HepG2 (cell line): ENCODE data around the gene P2RY6. TPM values are rescaled to one million over a fixed set of nuclear protein-coding genes. Genes with fewer than 3 reads are reported as not detected.

Experiments used
- CREBL2 ChIP-seq: sonication (generic); formaldehyde crosslinking; IDR thresholded peaks from 2 replicates; pipeline ENCODE4 v1.8.1; 2023; ENCODE audit warnings: missing genetic modification reagents, mild to moderate bottlenecking, borderline replicate concordance
- E2F5 ChIP-seq: sonication (generic); formaldehyde crosslinking; conservative IDR thresholded peaks from 2 replicates; pipeline ENCODE4 v1.4.0; 2020; ENCODE audit warnings: missing genetic modification reagents
- HES4 ChIP-seq: sonication (generic); formaldehyde crosslinking; IDR thresholded peaks from 2 replicates; pipeline ENCODE4 v1.9.0; 2021; ENCODE audit warnings: mild to moderate bottlenecking, missing genetic modification reagents, borderline replicate concordance
- JARID2 ChIP-seq: sonication (generic); formaldehyde crosslinking; IDR thresholded peaks from 2 replicates; pipeline ENCODE4 v1.8.1; 2023; ENCODE audit warnings: missing genetic modification reagents, inconsistent platforms; ENCODE audit not compliant: insufficient replicate concordance
- MEIS1 ChIP-seq: sonication (generic); formaldehyde crosslinking; IDR thresholded peaks from 2 replicates; pipeline ENCODE4 v1.9.0; 2021; ENCODE audit warnings: mild to moderate bottlenecking, missing genetic modification reagents, moderate library complexity, borderline replicate concordance
- NBN ChIP-seq: fragments of 450-650 bp; conservative IDR thresholded peaks from 2 replicates; pipeline ENCODE4 v1.6.1; 2017
- PAWR ChIP-seq: sonication (generic); formaldehyde crosslinking; IDR thresholded peaks from 2 replicates; pipeline ENCODE4 v1.4.0; 2020; ENCODE audit warnings: missing genetic modification reagents, mild to moderate bottlenecking, borderline replicate concordance
- RNF219 ChIP-seq: sonication (generic); formaldehyde crosslinking; IDR thresholded peaks from 2 replicates; pipeline ENCODE4 v1.5.0; 2020; ENCODE audit warnings: mild to moderate bottlenecking, missing genetic modification reagents
- SMAD1 ChIP-seq: sonication (generic); formaldehyde crosslinking; IDR thresholded peaks from 2 replicates; pipeline ENCODE4 v1.4.0; 2020; ENCODE audit warnings: missing genetic modification reagents, low read depth, mild to moderate bottlenecking, borderline replicate concordance
- SNAI1 ChIP-seq: sonication (generic); formaldehyde crosslinking; IDR thresholded peaks from 2 replicates; pipeline ENCODE4 v1.5.0; 2020; ENCODE audit warnings: mild to moderate bottlenecking, missing genetic modification reagents, borderline replicate concordance
- ZNF235 ChIP-seq: sonication (generic); formaldehyde crosslinking; IDR thresholded peaks from 2 replicates; pipeline ENCODE4 v1.8.1; 2023; ENCODE audit warnings: mild to moderate bottlenecking, missing genetic modification reagents, borderline replicate concordance
- ZNF451 ChIP-seq: sonication (generic); formaldehyde crosslinking; IDR thresholded peaks from 2 replicates; pipeline ENCODE4 v1.5.0; 2020; ENCODE audit warnings: mild to moderate bottlenecking, missing genetic modification reagents
- polyA plus RNA-seq, 8 experiments: library from polyadenylated mRNA; depleted of rRNA in 3 of 8; stranded (reverse) in 7 of 8; unstranded in 1 of 8; fragments of >200 nt; fragmentation: Illumina TruSeq in 4 of 8; extraction: Trizol in 4 of 8; gene quantifications; 2 replicates each; pipeline versions ENCODE4 v1.2.1 to v1.2.3, GENCODE V29; 2011 to 2016; ENCODE audit warnings: low read depth in 4 of 8, missing spikeins in 1 of 8, mixed read lengths in 1 of 8; ENCODE audit not compliant: insufficient read depth in 1 of 8
- total RNA-seq, 5 experiments: library from RNA; depleted of rRNA; stranded (reverse); fragments of >200 nt; fragmentation: Illumina TruSeq; extraction: Trizol; gene quantifications; 2 replicates each; pipeline ENCODE4 v1.2.3, GENCODE V29; 2016; ENCODE audit warnings: low read depth in 1 of 5
- TF ChIP-seq, protein P1 (sequence below): sonication (generic); formaldehyde crosslinking; IDR thresholded peaks from 2 replicates; pipeline ENCODE4 v1.4.0; 2020; ENCODE audit warnings: missing genetic modification reagents, mild to moderate bottlenecking, borderline replicate concordance
- TF ChIP-seq, protein P2 (sequence below): sonication (generic); formaldehyde crosslinking; IDR thresholded peaks from 2 replicates; pipeline ENCODE4 v1.5.0; 2020; ENCODE audit warnings: missing genetic modification reagents
- TF ChIP-seq, protein P3 (sequence below): sonication (generic); formaldehyde crosslinking; IDR thresholded peaks from 2 replicates; pipeline ENCODE4 v1.4.0; 2020; ENCODE audit warnings: missing genetic modification reagents, borderline replicate concordance

Gene P2RY6
- total and polyA plus RNA-seq, 2 of the 13 experiments (the other 11 are each of a cell fraction or from before 2014, with no cell fraction given): 0.09 to 0.29 TPM

GRCh38 chr11:73314117-73314961, 42.2 kb downstream of the P2RY6 start (continued):
- TF ChIP-seq ZNF451 (CRISPR knock-in tag): no peak
- TF ChIP-seq JARID2: no peak
- TF ChIP-seq, protein P1, sequence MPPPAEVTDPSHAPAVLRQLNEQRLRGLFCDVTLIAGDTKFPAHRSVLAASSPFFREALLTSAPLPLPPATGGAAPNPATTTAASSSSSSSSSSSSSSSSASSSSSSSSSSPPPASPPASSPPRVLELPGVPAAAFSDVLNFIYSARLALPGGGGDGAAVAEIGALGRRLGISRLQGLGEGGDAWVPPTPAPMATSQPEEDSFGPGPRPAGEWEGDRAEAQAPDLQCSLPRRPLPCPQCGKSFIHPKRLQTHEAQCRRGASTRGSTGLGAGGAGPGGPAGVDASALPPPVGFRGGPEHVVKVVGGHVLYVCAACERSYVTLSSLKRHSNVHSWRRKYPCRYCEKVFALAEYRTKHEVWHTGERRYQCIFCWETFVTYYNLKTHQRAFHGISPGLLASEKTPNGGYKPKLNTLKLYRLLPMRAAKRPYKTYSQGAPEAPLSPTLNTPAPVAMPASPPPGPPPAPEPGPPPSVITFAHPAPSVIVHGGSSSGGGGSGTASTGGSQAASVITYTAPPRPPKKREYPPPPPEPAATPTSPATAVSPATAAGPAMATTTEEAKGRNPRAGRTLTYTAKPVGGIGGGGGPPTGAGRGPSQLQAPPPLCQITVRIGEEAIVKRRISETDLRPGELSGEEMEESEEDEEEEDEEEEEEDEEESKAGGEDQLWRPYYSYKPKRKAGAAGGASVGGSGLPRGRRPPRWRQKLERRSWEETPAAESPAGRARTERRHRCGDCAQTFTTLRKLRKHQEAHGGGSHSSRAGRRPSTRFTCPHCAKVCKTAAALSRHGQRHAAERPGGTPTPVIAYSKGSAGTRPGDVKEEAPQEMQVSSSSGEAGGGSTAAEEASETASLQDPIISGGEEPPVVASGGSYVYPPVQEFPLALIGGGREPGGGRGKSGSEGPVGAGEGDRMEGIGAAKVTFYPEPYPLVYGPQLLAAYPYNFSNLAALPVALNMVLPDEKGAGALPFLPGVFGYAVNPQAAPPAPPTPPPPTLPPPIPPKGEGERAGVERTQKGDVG (CRISPR knock-in tag): no peak; the same call in 1 of the 2 replicates
- no peak for TF ChIP-seq HES4 (CRISPR knock-in tag)
- TF ChIP-seq SMAD1 (CRISPR knock-in tag): no peak
- no peak for TF ChIP-seq RNF219 (CRISPR knock-in tag)
- no peak for TF ChIP-seq CREBL2 (CRISPR knock-in tag)
- TF ChIP-seq SNAI1 (CRISPR knock-in tag): no peak
- TF ChIP-seq MEIS1: peak; percentile 86
- TF ChIP-seq E2F5 (CRISPR knock-in tag): no peak
- TF ChIP-seq PAWR (CRISPR knock-in tag): no peak
- TF ChIP-seq, protein P2, sequence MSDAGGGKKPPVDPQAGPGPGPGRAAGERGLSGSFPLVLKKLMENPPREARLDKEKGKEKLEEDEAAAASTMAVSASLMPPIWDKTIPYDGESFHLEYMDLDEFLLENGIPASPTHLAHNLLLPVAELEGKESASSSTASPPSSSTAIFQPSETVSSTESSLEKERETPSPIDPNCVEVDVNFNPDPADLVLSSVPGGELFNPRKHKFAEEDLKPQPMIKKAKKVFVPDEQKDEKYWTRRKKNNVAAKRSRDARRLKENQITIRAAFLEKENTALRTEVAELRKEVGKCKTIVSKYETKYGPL: no peak
- no peak for TF ChIP-seq ZNF235 (CRISPR knock-in tag)
- no peak for TF ChIP-seq NBN
- TF ChIP-seq, protein P3, sequence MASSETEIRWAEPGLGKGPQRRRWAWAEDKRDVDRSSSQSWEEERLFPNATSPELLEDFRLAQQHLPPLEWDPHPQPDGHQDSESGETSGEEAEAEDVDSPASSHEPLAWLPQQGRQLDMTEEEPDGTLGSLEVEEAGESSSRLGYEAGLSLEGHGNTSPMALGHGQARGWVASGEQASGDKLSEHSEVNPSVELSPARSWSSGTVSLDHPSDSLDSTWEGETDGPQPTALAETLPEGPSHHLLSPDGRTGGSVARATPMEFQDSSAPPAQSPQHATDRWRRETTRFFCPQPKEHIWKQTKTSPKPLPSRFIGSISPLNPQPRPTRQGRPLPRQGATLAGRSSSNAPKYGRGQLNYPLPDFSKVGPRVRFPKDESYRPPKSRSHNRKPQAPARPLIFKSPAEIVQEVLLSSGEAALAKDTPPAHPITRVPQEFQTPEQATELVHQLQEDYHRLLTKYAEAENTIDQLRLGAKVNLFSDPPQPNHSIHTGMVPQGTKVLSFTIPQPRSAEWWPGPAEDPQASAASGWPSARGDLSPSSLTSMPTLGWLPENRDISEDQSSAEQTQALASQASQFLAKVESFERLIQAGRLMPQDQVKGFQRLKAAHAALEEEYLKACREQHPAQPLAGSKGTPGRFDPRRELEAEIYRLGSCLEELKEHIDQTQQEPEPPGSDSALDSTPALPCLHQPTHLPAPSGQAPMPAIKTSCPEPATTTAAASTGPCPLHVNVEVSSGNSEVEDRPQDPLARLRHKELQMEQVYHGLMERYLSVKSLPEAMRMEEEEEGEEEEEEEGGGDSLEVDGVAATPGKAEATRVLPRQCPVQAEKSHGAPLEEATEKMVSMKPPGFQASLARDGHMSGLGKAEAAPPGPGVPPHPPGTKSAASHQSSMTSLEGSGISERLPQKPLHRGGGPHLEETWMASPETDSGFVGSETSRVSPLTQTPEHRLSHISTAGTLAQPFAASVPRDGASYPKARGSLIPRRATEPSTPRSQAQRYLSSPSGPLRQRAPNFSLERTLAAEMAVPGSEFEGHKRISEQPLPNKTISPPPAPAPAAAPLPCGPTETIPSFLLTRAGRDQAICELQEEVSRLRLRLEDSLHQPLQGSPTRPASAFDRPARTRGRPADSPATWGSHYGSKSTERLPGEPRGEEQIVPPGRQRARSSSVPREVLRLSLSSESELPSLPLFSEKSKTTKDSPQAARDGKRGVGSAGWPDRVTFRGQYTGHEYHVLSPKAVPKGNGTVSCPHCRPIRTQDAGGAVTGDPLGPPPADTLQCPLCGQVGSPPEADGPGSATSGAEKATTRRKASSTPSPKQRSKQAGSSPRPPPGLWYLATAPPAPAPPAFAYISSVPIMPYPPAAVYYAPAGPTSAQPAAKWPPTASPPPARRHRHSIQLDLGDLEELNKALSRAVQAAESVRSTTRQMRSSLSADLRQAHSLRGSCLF (CRISPR knock-in tag): no peak
